NCI-H2081 (cell line): Measurements from ENCODE around the gene LRRC32.
A peak's percentile ranks its signal among the peaks of the same experiment; 100 is the strongest.

Experiments used
- DNase-seq, 2 experiments: peaks; one replicate each; lab custom pipeline; 2025; lab: John Stamatoyannopoulos, UW

LRRC32 gene

GRCh38 chr11:76699451-76700091 is 29.0 kb upstream of the LRRC32 start:
- DNase-seq: no peak

DNA sequence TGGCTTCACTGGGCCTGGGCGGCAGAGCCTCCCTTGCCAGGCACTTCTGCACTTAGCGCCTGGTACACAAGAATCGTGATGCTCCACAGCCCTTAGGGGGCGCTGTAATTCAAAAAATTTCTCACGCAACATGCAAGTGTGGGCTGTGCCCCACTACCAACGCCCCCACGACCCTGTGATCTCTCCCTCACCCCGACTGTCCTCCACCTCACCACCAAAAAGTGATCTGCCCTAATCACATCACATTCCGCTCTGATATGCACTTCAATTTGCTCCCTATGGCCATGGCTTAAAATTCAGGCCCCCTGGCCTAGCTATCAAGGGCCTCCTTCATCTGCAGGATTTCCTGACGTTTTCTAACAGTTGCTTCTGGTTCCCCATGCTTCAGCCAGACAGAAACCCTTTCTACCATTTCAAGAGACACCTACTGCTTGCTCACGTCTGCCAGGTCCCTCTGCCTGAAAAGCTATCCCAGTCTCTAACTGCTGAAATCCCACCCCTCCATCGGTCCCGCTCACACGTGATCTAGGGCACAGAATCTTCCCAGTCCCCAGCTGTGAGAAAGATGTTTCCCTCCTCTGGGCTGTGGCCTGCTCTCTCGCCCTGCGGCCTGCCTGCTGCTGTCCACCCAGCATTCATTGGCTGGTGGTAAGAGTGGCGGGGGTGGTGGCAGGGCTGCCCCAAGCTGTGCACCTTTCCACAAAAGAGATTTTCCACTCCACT is 27.9 kb upstream of the LRRC32 start:
- no peak for DNase-seq

GRCh38 chr11:76696756-76697155 is 26.2 kb upstream of the LRRC32 start:
- no peak for DNase-seq

DNA sequence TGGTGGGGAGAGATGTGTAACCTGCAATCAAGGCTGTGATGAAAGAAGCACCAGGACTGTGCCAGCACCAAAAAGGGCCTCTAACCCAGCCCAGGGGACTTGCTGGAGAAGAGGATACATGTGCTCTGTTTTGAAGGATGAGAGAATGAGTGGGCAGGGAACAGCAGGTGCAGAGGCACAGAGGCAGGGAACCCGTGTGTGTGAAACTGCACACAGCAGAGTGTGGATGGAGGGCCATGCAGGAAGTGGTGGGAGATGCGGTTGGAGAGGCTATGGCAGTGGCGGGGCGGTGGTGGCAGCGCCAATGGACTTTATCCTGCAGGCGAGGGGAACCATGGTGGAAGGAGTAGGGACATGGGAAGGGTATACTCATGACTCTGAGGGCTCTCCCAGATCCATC is 25.2 kb upstream of the LRRC32 start:
- no peak for DNase-seq

- DNase-seq: no peak
Observed at GRCh38 chr11:76695133-76695532, 24.6 kb upstream of the LRRC32 start.

GRCh38 chr11:76694664-76695063 is 24.1 kb upstream of the LRRC32 start:
- DNase-seq: no peak

GRCh38 chr11:76693806-76694205 is 23.3 kb upstream of the LRRC32 start:
- no peak for DNase-seq

DNA sequence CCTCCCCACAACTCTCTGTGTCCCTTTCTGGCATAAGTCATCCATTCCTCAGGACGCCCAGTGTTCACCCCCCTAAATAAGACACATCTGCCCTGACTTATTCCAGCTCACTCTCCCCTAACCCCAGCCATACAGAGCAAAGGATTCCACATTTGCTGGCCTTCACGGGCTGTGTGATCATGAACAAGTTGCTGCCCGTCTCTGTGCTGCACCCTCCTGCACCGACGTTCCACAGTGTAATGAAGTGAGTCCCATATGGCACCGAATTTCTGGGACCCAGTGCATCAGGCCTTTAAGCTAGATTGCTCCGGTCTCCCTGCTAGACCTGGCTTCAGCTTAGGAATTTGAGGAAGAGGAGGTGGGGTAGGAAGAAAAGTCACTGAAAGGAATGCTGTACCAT is 22.4 kb upstream of the LRRC32 start:
- no peak for DNase-seq

GRCh38 chr11:76691655-76692054 is 21.1 kb upstream of the LRRC32 start:
- DNase-seq: no peak

- no peak for DNase-seq
Observed at GRCh38 chr11:76690736-76691135, 20.2 kb upstream of the LRRC32 start.

GRCh38 chr11:76689313-76690260 is 19.0 kb upstream of the LRRC32 start:
- no peak for DNase-seq

GRCh38 chr11:76688146-76688545 is 17.6 kb upstream of the LRRC32 start:
- no peak for DNase-seq

DNA sequence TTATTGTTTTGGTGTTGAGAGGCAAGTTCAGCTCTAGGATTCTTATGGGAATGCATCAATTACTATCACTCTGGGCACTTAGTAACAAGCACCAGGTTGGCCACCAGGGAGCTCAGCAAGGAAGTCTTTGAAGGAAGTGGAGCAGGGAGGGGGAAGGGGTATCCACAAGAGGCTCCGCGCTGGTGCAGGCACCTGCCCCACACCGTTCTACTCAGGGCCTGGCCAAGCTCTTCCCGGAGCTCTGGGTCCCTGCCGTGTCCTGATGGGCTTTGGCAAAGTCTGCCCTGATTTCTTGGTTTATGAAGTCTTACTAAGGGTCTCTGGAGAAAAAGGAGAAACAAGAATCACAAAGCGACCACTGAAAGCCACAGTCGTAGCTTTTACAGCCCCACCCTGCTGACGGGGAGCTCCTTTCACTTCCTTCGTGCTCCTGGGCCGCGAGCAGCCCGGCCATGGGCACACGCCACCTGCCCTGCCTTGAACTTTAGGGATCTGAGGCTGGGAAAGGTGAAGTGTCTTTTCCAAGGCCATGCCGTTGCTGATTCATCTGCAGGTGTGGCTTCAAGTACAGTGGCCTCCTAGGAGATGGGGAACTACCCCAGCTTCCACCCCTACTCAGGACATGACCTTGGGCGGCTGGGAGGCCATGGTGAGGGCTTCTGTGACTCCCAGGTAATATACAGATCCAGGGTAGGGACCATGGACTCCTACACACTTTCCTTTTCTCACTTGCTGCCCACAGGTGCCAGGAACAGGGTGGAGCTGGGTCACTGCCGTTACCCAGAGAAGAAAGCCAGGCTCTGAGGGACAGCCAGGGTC is 15.9 kb upstream of the LRRC32 start:
- DNase-seq: no peak

DNA sequence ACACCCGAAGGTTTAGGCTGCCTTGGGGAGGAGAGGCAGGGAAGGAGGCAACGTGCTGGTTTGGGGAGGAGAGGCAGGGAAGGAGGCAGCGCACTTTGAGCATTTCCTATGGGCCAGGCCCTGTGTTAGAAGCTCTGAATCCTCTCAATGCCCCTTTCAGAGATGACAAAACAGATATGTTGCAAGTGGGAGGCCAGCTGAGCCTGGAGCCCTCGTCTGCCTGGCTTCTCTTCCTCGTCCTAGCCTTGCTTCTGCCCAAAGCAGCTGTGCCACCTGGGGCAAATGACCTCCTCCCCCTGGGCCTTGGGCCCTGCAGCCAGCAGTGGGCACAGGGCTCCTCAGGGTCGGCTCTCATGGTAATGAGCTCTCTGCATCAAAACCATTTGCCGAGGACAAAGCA is 15.3 kb upstream of the LRRC32 start:
- DNase-seq: no peak

DNA sequence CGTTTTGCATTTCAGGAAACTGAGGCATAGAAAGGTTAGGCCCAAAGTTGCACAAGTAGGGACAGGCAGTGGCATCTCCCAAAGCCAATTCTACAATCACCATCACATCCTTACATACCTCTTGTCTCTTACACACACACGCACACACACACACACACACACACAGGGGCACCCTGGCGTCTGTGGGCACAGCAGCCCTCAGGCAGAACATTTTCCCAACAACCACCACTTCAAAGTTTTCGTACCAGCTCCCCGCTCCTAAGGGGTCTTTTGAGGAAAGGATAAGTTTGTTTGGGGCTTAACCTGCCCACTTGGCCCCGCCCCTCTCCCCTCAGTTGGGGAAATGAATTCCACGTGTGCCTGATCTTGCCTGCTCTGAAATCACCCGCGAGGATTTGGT is 14.7 kb upstream of the LRRC32 start:
- DNase-seq: no peak

DNA sequence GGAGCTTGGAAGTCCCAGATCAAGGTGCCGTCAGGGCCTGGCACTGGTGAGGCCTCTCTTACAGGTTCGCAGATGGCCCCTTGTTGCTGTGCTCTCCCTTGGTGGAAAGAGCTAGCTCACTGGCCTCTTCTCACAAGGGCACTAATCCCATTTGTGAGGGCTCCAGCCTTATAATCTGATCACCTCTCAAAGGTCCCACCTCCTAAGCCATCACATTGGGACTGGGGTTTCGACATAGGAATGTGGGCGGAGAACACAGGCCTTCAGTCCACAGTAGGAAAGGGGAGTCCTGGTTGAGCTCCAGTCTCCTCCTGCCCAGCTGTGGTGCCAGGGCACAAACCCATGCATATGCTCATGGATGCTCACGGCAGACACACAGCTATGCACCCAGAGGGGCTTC is 14.0 kb upstream of the LRRC32 start:
- no peak for DNase-seq

GRCh38 chr11:76683161-76684095 is 12.9 kb upstream of the LRRC32 start:
- DNase-seq: no peak

DNA sequence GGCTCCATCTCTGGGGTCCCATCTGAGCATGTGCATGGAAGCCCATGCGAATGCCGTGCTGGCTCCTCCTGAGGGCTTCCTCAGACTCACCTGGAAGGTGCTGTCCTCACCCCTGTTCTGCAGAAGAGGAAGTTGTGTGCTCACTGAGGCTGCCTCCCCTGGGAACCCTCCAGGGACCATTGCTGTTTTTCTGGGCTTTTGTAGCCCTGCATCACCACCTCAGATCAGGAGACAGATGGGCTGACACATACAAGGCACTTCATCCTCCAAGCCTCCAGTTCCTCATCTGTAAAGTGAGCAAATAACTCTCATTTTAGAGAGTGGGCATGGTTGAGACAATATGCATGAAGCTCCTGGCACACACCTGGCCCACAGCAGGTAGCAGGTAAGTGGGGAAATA is 12.1 kb upstream of the LRRC32 start:
- no peak for DNase-seq

- DNase-seq: no peak
Observed at GRCh38 chr11:76682106-76682505, 11.6 kb upstream of the LRRC32 start.

- peak; percentile 47 to 52 for DNase-seq
Observed at GRCh38 chr11:76680518-76681425, 10.2 kb upstream of the LRRC32 start.
